IPS DF 4.7 (cell line): ENCODE measurements around the gene PROK2.

Experiments used
- DNase-seq: peaks from one replicate; pipeline ENCODE4 v3.0.0-alpha.2; 2013; ENCODE audit warnings: low spot score; ENCODE audit errors: extremely low read depth

PROK2 gene

DNA sequence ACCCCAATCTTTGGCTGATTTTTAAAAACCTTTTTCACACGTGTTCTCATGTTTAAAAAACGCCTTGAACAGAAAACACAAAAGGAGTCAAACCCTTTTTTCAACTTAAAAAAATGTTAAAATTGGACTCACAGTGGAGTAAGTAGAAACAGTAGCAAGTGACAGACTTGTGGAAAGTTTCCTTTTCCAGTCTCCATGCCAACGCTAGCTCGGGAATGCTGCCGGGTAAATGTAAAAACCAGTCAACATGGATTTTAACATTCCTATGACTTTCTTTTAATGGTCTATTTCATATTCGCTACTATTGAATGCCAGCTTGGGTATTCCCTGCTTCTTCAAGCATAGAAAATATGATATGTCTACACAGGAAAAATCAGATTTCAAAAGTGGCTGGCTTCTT is 1.6 kb upstream of the PROK2 start:
- no peak for DNase-seq

DNA sequence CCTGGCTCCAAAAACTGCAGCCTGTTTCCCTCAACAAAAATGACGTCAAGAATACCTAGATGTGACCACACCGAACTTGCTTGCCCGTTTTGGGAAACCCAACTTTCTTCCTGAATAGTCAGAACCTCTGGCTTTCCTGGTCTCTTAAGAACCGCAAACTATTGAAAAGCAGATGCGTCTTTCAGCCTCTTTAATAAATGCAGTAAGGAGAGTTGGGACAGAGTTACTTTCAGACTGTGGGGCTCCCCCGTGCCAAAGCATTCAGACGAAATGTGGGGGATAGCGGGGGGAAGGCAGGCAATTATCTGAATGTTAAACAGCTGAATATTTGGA is 1.2 kb upstream of the PROK2 start:
- no peak for DNase-seq

DNA sequence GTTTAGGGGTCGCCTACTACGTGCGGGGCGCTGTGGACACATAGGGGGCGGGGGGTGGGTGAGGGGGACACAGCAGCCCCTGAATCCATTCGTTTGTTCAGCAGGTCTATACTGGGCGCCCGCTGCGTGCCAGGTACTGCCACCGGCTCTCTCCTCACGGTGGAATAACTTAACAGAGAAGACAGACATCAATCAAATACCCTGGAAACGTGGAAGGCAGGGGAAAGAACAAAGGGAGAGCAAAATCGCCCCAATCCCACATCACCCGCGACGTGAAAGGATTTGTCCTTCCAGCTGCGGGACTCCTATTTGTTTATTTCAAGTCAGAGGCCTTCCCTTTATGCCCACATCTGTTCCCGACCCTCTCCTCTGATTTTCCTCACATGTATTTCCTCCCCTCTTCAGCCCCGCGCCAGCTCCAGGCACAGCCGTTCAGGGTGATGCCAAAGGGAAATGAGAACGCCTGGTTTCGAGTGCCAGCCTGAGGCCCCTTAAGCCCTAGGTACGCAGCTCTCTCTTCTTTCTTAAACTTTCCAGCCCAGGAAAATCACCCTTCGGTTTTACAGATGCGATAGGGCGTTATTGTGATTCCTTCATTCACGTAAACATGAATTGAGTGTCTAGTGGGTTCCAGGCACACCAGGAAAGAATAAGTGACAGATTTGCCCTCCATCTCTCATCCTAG is 726 bp upstream of the PROK2 start:
- no peak for DNase-seq

DNA sequence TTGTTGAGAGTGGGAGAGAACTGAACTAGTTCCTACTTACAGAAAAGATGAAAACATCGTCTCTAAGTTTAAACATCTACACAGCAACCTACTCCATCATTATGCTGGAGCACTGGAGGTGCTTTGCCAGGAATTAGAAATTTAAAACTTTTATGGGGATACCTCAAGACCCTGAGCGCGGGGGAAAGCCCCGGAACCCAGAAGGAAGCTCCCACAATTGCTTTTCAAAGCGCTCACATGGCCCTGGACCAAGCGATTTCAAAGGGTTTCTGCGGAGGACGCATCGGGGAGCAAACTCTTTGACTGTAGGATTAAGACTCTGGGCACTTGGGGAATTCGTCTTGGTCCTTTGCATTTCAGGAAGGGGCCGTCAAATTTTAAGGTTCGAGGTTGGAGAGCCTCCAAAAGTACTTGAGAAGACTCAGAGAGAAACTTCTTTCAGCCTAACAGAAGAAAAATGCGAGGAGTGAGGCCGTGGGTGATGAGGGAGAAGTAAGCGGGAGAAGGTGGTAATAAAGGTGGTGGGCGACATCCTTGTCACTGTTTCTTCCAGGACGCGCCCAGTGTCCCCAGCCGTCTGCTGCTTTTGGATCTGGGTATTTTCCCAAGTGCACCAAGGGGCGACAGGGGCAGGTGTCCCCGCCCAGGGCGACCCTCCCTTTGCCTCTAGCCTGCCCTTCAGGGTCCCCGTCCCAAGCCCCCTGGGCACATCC is 591 bp downstream of the PROK2 start:
- no peak for DNase-seq

DNA sequence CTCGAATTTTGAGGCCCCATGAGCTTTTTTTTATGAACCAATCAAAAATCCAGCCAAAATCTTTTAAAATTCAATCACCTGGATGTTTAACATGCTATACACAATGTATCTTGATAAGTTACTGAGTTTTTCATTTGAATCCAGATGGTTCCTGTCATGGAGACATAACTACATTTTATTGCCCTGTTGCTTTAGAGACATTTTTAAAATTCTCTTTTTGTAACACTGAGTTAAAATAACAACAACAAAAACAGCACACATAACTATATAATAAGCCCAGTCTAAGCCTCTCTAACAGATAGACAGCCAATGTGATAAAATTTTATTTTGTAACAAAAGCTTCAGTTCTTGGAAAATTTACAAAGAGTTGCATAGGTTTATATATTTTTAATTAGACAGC is 1.8 kb downstream of the PROK2 start:
- no peak for DNase-seq

DNA sequence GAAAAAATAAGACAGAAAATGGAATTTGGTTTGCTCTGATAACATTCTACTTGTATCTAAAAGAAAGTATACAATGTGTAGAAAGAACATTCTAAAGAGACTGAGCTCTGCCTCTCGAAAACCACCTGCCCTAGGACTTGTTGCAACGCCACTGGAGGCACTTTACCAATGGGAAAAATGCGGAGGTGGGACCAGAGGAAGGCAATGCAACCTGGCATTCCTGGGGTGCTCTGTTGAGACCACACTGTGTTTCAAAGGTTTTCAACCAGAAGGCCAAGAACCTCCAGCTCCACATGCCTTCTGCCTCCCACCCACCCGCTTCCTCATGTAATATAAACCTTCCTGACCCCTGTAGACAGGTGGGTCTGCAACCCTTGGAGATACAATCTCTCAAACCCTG is 4.5 kb downstream of the PROK2 start:
- no peak for DNase-seq

DNA sequence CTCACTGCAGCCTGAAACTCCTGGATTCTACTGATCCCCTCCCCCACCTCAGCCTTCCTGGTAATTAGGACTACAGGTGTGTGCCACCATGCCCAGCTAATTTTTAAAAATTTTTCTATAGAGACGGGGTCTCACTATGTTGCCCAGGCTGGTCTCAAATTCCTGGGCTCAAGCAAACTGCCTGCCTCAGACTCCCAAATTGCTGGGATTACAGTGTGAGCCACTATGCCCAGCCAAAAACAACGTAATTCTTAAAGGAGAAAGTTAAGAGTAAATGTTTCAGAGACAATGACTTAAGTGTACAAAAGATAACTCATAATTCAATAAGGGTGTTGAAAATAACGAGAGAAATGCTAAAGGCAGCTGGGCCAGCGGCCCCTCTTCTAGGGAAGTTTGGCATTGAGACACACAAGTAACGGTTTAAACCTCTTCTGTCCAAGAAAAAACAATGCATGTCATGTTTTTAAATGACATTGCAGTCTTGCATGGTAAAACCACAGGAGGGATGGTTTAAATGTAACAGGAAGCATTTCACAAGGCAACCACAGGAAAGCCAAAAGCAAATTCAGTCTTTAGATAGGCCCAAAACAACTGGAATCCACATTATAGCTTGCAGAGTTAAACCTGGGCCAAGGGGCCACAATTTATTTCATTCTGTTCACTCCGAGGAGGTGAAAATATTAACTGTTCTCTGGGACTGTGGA is 5.1 kb downstream of the PROK2 start:
- DNase-seq = no peak

DNA sequence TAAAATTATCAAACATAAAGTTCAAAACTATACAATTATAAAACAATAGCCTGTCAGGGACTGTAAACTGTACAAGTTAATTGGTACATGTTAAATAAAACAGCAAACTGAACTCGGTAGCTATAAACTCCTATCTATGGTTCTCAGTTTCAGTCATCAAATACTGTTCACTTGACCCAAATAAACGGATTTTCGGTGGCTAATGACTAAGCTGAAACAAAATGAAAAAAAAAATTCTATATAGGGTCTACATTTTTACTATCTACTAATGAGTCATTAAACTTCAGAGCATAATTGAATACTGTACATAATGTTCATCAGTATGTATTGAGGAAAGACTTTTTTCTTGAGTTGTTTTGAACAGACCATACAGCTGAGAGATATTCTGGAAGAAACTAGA is 6.6 kb downstream of the PROK2 start:
- no peak for DNase-seq

DNA sequence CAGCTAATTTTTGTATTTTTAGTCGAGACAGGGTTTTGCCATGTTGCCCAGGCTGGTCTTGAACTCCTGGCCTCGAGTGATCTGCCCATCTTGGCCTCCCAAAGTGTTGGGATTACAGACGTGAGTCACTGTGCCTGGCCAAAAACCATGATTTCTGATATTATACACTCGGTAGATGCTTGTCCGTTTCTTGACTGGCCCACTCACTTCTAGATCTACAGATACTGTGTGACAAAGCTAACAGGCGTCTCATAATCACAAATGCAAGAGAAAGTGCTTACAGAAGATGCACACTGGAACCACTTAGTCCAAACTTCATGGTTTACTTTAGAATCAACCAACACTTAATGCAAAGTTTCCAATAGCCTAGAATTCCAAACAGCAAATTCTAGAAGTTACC is 8.4 kb downstream of the PROK2 start:
- no peak for DNase-seq

DNA sequence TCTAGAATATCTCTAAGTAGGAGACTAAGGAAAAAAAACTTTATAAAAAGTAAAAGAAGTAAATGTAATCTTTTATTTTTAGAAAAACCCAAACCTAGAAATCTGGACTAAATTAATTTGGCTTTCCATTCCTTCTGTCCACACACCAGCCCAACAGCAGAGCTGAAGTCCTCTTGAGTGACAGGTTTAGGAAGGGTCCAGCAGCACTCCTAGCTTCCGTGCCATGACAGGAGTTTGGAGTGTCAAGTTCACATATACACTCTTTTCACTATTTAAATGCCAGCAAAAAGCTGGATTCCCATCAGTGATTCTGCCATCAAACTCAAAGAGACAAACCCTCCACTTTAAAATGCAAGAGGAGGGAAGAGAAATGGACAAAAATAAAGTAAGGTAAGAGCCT is 13.1 kb downstream of the PROK2 start:
- no peak for DNase-seq

DNA sequence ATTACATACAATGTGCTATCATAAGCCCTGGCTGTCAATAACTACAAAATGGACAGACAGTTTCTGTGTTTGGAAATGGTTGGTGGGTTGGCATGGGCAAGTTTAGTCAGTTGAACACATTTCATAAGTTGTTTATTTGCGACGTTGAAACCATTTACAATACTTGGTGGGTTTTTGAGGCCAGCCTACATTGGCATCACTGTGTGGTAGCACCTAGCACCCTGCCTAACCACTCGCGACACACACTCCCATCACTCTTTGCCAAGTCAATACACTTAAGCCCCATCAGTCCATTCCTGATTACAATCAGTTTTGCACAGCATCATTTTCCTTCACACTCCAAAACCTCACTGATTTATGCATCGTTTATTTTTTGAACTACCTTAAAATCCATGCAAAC is 13.8 kb downstream of the PROK2 start:
- no peak for DNase-seq

DNA sequence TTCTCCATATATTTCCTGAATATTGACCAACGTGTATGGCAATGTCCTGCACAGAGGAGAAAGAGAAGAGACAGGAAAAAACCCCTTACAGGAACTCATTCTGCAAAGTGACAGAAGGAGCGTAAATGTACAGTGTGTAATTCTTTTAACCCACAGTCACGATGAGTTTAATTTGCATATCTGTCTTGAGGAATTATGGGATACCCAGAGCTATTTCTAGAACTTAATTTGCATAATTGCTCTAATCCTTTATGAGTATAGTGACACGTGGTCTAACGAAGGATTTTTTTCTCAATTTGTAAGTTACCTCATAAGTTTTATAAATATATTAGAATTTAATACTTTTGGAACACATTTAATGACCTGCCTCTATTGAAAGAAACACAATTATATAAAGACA is 21.5 kb downstream of the PROK2 start:
- DNase-seq = no peak

DNA sequence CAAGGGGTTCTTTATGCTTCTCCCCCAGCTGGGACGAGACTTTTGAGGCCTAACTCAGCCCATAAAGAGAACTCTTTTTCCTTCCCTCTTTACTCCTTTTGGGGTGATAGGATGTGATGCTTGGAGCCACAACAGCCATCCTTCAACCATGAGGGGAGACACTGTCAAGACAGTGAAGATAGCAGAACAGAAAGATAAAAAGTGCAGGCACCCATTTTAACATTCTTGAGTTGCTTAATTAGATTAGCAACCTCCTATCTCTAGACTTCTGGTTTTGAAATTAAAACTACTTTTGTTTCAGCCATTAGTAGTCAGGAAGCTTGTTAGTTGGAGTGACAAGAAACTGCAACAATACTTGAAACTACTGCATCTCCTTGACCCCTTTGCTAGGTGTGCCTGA is 24.8 kb downstream of the PROK2 start:
- DNase-seq = no peak

DNA sequence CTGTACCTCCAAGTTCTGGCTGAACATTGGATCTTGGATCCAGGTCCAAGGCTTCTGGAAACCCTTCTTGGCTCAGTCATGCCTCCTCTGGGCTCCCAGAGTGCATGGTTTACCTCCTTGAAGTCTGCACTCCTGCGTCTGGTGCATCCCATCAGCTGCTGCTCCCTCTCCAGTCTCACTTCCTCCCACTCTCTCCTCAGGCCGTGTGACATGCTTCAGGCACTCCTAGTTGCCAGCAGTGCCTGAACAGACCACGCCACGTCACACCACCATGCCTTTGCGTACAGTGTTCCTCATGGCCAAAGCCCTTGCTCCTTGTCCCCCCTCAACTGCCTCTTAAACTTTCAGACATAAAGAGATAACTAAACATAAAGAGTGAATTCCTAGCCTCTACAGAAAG is 25.5 kb downstream of the PROK2 start:
- no peak for DNase-seq

DNA sequence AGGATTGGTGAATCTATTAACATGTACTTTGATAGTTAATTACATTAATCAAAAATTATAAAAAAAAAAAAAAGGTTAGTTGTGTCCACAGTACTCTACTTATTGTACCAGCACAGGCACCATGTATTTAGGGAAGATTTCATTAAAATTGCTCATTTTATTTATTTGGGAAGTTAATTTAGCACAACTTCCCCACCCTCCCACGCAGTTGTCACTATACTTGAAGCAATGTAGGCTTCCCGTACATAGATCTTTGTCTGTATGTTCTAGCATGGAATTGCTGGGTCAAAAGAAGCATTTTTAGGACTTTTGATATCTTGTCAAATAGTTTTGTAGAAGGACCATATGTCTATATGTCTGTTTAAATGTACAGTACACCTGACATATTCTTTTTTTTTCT is 26.9 kb downstream of the PROK2 start:
- no peak for DNase-seq

DNA sequence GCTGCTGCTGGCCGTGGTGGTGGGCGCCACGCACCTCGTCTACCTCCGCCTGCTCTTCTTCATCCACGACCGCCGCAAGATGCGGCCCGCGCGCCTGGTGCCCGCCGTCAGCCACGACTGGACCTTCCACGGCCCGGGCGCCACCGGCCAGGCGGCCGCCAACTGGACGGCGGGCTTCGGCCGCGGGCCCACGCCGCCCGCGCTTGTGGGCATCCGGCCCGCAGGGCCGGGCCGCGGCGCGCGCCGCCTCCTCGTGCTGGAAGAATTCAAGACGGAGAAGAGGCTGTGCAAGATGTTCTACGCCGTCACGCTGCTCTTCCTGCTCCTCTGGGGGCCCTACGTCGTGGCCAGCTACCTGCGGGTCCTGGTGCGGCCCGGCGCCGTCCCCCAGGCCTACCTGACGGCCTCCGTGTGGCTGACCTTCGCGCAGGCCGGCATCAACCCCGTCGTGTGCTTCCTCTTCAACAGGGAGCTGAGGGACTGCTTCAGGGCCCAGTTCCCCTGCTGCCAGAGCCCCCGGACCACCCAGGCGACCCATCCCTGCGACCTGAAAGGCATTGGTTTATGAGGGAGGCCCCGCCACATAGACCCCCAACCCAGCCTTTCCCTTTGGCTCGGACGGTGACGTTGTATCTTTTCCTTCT is 30.2 kb downstream of the PROK2 start:
- no peak for DNase-seq

DNA sequence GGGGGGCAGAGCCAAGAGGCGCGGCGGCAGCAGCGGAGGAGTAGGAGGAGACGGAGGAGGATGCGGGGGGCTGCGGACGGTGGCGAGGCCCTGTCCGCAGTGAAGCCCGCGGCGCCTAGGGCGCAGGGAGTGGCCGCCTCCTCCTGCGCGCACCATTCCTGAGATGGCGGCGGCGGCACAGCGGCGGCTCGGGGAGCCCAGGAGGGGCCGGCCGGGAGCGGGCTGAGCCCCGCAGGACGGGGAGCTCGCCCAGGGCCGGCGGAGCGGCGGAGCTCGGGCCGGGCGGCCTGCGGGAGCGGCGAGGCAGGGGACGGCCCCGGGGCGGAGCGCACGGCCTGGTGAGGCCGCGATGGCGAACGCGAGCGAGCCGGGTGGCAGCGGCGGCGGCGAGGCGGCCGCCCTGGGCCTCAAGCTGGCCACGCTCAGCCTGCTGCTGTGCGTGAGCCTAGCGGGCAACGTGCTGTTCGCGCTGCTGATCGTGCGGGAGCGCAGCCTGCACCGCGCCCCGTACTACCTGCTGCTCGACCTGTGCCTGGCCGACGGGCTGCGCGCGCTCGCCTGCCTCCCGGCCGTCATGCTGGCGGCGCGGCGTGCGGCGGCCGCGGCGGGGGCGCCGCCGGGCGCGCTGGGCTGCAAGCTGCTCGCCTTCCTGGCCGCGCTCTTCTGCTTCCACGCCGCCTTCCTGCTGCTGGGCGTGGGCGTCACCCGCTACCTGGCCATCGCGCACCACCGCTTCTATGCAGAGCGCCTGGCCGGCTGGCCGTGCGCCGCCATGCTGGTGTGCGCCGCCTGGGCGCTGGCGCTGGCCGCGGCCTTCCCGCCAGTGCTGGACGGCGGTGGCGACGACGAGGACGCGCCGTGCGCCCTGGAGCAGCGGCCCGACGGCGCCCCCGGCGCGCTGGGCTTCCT is 31.0 kb downstream of the PROK2 start, which contains the start of gene GPR27:
Gene GPR27 (plus strand): TSS at position 155 of the 909 bp plus-strand sequence. CDS start 195 bp downstream, at position 350.
- no peak for DNase-seq

DNA sequence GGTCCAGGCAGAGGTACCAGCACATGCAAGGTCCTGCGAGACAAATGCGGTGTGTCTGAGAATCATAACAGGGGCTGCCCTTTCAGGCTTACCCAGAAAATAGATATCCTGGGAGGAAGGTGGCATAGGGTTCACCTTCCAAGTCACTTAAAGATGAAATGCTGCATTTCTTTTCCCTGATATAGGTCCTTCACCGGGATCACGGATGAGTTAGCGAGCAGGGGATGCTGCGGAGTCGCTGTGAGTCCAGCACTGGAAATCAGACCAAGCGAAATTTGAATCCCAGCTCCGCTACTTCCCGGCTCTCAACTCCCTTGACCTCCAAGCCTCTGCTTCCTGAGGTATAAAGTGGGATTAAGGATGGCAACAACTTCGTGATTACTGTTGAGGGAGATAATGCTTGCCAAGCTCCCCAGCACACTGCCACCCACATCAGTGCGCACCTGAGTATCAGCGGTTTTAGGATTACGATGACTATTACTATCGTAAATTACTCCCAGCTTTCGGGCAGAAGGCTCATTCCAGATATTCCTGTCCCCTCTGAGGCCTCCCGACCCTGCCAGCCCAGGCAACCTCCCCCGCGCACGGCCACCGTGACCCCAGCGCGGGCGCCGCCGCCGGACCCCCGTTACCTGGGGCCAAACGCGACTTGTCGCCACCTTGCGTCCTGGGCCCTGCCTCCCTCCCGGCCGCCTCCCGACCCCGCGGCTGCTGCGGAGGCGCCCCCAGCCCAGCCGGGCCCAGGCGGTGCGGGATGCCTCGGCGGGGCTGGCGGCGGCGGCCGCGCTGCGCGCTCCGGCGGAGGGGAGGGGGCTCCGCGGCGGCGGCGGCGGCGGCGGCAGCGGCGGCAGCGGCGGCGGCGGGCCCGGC is 31.9 kb downstream of the PROK2 start:
- no peak for DNase-seq

DNA sequence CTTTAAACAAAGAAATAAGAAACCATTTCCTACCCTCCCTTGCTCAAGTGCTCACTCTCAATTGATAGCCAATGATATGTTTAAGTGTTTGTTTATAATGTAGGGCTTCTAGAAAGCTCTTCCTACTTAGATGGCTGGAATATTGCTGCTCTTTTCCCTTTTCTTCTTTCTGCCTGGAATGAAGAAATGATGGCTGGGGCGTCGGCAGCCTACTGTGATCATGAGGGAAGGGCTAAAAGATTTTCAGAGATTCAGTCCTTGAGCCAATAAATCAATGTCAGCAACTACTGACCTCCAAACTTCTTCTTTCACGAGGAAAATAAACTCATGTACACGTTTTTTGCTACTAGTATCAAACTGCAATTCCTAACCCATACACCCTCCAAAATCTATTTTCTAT is 33.3 kb downstream of the PROK2 start:
- no peak for DNase-seq

DNA sequence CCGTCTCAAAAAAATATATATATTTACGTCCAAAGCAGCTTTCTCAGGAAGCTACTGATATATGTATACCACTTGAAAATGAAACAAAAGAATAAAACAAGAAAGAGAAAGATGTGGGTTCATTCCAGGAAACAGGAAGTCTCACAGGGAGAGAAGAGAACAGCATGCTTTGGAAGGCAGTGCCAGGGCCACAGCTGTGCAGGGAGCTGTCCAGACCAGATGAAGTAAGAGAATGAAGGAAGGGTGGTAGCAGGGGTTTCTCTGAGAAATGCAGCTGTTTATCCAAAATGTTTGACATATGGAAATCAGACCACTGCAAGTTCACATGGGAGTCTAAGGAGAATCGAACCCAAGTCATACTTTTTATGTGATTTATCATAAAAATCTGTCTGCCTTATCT is 40.2 kb downstream of the PROK2 start:
- DNase-seq = no peak
